Stimulated activated CD8-positive, alpha-beta memory T cell treated with anti-CD3 and anti-CD28 coated beads, Interleukin-4, amount 100 ng/mL, for 24 hours (primary cell): ENCODE results near the gene ARHGEF17.

Experiments used
- DNase-seq: peaks from one replicate; pipeline ENCODE4 v3.0.0-alpha.2; 2020; ENCODE audit warnings: low read depth

Gene ARHGEF17

DNA sequence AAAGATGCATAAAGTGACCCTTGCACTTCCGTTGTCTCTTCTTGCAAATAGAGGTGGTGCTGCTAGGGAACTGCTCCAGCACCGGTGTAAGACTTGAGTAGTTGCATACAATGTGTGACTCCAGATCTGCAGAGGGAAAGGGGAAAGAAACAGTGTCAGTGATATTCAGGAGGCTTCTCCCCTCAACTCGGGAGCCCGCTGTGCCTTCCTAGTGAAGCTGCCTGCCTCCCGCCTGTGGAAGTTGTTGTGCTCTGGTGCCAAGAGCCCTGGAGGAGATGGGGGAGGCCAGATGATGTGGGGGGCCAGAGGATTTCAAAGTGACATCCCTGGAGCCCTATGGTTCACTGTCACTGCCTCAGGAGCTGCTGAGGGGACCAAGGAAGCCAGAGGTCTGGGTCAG lies 98.5 kb downstream of the ARHGEF17 start:
- no peak for DNase-seq

DNA sequence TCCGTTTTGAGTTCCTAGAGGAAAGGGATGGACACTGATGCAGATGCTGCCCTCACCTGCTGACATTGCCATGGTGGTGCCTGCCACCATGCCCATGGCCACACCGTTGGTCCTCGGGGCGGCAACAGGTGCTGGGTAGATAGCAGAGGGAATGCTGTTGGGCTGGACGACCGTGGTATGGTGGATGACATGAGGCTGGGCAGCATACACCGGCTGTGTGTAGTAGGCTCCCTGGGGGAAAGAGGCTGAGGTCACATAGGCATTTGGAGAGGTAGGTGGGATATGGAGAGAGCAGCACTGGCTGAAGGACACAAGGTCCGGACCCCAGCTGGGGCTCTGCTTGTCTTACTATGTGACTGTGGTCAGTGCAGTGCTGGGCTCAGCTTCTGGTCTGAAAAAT lies 101.4 kb downstream of the ARHGEF17 start:
- DNase-seq: no peak

DNA sequence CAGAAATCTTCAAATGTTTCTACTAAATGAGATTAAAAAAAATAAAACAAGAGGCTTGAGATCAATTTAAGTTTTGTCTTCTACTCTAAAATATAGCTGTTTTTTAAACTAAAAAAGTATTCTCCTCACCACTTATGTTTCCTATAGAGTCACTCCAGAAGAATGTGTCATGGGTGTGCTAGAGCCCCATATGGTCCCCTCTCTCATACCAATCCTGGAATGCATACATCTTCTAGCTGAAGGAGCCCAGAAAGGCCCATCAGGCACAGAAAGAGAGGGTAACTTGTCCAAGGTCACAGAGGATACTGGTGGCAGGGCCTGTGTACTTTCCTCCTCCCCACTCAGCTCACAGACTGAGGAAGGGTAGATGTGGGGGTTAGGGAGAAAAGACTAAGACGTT lies 102.6 kb downstream of the ARHGEF17 start:
- DNase-seq: no peak

DNA sequence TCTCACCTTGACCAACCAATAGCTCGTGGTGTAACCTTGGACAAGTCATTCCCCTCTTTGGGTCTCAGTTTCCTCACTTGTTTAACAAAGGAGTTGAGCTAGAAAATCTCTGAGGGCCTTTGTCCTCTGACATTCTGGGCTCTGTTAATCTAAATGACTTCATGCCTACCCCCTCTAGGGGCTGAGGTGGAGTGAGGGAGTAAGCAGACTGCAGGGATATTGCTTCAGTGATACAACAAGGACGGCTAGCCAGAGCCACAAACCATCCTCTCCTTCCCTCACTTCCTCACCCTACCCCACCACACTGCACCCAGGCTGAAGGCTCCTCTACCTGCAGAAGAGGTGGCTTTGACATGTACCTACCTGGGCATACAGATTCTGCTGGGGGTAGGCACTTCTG lies 103.0 kb downstream of the ARHGEF17 start:
- DNase-seq: no peak

DNA sequence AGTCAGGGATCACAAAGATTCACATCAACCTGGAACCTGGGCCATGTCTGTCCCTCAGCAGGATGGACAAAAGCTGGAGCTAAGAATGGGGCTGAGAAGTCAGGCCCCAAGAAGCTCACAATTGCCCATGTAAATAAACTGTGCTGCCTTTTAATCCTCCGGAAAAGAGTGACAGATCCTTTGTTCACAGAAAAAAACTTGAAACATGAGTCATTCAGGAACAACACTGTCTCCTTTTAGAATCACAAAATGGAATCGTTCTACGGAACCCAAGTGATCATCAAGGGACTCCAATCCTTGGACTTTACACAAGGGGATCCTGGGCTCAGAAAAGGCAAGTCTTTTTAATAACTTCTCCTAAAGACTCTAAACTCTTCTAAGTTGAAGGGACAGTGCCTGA lies 104.2 kb downstream of the ARHGEF17 start:
- no peak for DNase-seq

DNA sequence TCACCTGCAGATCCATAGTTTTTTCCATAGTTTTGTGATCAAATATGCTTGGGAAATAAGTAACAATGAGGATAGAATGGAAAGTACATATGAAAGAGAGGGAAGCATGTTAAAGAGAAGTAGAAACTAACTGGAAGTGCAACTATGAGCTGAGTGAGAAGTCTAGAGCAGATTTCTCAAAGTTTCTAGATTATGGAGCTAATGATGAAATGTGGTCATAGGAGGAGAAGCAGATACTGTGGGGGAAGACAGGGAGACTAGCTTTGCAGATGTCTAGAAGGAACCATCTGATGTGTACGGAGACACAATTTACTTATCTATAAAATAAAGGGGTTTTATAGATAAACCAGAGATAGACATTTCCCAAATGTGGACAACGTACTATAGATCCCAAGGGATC lies 105.2 kb downstream of the ARHGEF17 start:
- no peak for DNase-seq

DNA sequence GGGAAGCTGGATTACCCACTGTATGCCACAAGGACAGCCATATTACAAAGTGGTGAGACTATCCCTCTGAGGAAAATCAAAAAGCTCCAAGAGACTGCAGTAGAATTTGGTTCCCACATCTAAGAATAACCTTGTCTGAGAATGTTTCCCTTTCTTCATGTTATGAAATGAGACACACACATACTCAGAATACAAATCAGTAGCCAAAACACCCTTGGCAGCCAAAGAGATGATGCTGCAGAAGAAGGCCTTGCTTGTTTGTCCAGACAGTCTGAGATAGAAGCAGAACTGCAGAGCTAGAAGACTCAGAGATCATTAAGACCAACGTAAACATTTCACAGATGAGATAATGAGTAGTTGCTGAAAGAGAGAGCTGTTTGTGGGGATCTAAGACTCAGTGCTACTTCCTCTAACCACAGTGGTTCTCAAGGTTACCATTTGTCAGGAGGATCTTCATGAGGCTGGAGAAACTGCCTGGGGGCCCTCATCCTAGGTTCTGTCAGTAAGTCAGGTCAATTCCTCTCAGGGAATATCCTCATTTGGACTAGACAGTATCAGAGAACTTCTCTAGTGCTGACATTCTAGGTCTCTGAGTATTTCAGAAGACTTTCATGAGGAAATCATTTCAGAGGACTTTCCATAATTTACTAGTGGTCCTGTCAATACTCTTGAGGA lies 107.0 kb downstream of the ARHGEF17 start:
- DNase-seq: no peak

DNA sequence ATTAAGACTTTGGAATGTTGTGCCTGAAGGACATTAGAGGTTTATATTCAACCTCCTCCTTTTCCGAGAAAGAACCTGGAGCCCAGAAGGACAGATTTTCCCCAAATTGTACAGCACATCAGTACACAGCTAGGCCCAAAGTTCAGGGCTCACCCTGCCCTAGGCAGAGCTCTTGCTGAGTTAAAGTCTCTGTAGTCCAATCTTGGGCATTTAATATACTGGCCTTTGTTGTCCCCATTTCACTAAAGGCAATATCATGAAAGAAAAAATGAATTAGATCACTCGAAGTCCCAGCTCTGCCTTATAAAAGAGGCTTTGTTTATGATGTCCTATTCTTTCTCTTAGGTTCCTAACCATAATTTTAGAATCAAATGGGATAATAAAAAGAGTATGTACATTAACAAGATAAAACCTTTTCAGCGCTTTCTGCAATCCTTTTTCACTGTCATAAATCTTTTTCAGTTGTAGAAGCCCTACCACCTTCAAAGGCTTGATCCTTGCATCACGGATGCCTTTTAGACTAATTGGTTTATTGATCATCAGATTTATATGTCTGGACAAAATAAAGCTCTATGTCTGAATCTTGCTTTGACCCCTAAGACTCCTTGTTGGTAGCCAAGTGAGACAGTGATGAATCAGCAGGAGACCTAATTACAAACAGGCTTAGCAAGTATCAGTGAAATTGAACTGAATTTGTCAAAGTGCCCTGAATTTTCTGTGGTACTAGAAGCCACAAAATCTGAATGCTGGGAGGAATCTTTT lies 108.0 kb downstream of the ARHGEF17 start:
- no peak for DNase-seq

DNA sequence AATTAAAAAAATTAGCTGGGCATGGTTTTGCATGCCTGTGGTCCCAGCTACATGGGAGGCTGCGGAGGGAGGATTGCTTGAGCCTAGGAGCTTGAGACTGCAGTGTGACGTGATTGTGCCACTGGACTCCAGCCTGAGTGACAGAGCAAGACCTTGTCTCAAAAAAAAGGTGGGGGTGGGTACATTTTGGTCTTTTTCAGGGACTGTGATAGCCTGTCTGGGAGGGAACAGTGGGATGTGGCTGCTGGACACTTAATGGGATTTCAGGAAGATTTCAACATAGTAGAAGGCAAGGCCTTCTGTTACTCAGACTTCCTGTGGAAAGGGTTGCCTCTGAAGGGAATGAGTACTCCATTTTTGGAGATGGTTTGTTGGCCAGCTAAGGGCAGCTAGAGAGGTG lies 108.7 kb downstream of the ARHGEF17 start:
- no peak for DNase-seq
